Amniotic stem cell (primary cell): Measurements from ENCODE around the gene MGAT4C.
A peak's percentile ranks its signal among the peaks of the same experiment; 100 is the strongest.
"Not testable (repeated sequence)": the region's sequence is repeated elsewhere in the genome, so short reads cannot be mapped to it uniquely, and the experiment has no call there.

Source experiments
- DNase-seq: peaks from one replicate; lab custom pipeline; 2025; lab: John Stamatoyannopoulos, UW

The MGAT4C gene

DNA sequence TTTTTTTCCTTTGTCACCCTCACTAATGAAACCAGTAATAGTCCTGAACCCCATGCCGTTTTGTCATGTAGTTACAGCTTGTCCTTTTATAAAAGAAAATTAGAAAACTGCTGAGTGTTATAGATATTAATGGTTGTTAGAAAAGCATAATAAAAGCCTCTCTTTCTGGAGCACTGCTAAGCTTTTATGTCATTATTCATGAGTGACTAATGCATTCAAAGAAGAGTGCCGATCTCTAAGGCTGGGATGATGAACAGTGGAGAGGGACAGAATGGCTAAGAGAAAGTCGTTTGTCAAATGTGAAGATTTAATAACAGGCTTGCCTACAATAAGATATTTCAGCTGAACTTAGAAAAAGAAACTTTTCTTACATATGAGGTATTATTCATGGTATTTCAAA lies 121.6 kb downstream of the MGAT4C start:
- peak; percentile 16 for DNase-seq

DNA sequence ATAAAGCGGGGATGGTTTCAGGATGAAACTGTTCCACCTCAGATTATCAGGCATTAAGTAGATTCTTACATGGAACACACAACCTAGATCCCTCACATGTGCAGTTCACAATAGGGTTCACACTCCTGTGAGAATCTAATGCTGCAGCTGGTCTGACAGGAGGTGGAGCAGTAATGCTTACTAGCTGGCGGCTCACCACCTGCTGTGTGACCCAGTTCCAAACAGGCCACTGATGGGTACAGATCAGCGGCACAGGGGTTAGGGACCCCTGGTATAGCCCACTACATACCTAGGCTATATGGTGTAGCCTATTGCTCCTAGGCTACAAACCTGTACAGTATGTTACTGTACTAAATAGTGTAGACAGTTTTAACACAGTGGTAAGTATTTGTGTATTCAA lies 129.3 kb downstream of the MGAT4C start:
- DNase-seq, result not testable (repeated sequence)

DNA sequence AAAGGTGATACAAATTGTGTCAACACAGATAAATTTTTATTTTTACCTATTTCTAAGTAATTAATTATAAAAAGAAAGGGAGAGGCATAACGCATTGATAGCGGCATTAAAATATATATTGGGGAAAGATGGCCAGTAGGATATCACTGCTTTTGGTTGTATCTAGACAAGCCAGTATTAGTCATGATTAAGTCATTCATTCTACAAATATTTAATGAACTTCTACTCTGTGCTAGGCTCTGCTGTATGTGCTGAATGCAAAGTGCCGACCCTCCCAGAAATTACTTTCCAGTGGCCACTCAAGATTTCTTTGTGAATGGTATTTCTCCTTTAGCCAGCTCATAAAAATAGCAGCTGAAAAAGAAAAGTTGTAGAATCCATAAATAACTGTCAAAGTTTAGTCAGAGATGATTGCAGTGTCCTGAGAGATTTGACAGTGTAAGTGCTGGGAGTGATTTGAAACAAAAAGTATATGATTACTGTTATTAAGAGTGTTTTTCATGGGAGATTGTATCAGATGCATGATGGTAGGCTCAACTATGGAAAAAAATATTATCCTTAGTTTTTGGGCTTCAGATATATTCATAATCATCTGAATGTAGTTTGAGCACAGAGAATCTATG lies 133.2 kb downstream of the MGAT4C start:
- DNase-seq, result no peak

DNA sequence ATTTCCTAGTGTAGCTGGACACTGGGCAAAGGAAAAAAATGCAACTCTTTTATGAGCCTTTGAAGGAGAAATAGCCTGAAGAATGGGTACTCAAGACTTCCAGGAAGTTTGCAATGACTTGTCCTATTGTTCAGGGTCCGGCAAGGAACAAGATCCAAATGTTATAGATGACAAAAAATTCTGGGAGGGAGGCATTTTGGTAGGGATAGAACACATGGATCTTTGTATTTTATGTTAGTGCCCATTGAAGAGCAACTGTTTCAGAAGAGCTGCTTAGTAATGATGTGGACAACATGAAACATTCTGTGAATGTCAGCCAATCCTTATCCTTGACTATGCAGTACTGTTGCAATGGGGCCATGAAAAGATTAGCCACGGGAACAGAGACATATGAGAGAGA lies 138.0 kb downstream of the MGAT4C start:
- DNase-seq, result no peak

DNA sequence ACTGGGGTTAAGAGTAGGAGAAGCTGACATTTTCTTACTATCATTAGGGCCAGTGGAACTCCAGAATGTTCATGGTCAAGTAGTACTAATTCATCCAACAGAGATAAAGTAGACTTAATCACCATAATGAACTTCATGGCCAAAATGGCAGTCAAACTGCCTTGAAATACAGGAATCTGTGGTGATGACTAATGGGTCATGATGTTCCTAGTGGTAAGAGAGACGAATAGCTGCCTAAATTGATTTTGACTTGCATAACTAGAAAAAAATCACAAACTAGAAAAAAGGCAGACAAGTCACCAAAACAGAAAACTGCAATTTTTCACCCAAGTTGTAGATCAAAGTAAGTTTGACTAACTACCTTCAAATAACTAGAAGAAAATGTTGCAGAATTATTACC lies 138.5 kb downstream of the MGAT4C start:
- no peak for DNase-seq

DNA sequence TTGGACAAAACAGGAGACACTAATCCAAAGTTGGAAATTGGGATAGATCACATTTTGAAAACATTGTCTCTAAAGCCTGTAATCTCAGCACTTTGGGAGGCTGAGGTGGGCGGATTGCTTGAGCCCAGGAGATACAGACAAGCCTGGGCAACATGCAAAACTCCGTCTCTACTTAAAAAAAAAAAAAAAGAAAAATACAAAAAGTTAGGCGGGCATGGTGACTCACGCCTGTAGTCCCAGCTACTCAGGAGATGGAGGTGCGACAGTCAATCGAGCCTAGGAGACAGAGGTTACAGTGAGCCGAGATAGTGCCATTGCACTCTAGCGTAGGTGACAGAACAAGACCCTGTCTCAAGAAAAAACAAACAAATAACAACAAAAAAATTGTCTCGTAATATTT lies 152.1 kb downstream of the MGAT4C start:
- DNase-seq, result no peak

DNA sequence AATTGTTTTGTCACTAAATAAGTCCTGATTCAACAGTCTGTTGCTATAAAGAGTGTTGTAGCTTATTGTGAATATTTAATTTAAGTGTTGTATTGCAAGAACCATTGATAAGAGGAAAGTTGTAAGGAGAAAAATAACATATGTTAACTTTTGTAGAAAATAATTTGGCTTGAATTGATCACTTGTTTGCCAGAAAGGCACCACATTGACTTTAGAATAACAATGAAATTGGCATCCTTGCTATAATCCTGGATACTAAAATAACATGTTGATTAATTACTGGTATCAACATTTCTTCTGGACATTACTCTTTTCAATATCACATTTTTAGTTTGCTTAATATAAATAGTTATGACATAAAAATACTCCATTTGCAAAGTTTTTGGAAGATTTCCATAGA lies 159.0 kb downstream of the MGAT4C start:
- DNase-seq, result no peak

DNA sequence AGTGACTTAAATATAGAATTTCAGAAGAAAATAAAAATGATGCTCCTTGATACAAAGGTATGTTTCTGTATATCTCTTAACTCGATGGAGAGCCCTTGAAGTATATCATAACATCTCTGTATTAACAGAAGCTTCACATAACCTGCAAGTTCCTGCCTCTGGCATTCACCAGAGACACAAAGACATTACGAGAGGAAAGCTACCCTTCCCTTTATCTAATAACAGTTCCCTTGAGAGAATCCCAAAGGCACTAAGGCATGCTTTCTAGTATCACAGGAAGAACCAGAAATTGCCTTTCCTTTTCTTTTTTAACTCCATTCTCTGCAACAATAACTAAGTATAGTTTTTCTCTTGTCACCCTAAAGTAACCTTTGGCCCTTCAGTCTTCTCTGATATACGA lies 164.5 kb downstream of the MGAT4C start:
- no peak for DNase-seq

DNA sequence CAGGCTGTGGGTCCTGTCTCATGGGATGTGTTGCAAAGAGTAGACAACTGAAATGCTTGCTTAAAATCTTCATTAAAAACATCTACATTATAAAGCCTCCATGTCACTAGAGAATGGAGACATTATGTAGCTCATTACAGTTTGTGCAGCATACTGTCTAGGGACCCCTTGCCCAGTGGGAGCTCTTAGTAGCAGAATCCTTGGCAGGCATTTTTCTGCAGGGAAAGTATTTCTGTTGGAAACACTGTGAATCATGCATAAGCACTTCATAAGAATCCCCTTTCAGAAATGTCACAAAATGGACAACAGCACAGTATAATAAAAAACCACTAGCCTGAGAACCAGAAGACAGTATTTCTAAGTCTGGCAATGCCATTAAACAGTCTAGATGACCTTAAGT lies 174.3 kb downstream of the MGAT4C start:
- no peak for DNase-seq

DNA sequence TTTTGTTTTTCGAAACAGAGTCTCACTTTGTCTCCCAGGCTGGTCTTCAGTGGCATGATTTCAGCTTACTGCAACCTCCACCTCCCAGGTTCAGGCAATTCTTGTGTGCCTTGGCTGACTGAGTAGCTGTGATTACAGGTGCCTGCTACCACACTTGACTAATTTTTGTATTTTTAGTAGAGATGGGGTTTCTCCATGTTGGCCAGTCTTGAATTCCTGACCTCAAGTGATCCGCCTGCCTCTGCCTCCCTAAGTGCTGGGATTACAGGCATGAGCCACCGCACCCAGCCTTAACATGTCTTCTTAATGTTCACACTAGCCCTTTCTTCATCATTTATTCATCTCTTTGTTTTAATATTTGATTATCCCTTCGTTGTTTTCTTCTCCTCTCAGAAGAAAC lies 197.1 kb downstream of the MGAT4C start:
- not testable (repeated sequence) for DNase-seq

DNA sequence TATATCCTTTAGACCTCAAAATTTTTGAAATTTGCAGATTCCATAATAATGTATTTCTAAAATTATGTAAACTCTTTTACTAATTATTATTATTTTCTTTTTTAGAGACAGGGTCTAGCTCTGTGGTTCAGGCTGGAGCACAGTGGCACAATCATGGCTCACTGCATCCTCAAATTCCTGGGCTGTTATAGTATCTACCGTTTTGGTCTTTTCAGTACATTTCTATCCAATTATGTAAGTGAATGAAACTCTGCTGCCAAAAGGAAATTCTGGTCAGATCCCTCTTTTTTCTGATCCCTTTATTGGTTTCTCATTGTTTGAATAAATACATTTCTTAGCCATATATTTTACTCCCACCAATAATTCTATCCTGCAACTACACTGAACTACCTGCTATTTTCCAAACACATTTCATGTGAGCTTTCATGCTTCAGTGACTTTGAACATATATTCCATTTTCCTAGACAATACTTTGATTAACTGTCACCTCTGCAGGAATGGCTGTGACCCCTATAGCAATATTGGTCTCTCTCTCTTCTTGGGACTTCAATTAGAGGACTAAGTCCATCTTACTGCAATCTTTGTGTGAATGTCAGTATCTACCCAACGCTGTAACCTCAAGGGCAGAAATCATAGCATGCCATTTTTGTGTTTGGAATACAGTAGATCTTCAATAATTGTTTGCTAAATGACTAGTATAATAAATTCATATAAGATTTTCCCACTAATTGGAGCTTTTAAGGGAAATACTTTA lies 198.9 kb downstream of the MGAT4C start:
- DNase-seq, result no peak

DNA sequence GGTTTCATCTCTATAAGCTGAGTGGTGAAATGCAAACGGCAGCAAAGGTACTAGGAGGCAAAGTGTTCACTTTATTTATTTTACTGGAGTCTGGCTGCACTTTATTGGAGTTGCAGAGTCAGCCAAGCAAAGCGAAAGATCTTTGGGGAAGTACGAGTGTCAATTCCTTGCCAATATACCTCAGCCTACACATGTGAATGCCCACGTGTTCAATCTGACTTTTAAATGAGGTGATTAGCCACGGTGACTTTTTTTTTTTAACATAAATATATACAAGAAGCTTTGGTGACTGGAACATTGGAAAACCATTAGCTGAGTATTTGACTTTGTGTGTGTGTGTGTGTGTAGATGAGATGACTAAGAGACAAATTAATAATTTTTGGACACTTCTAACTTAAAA lies 203.3 kb downstream of the MGAT4C start:
- DNase-seq, result no peak

DNA sequence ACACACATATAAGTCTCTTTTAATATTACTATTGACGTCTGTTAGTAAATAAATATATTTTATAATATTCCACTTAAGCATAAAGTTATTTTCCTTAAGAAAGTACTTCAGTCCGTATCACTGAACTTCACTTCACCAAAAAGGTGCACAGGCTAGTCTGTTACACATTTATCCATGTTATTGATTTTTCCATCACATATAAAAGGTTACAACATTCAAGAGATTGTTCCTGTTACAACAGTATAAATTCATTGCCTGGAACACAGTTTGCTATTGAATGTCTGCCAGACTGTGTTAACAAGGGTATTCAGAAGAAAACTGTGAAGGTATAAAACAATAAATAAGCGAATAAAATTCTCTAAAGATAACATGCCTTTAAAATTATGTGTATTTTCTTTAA lies 206.2 kb downstream of the MGAT4C start:
- DNase-seq, result no peak

DNA sequence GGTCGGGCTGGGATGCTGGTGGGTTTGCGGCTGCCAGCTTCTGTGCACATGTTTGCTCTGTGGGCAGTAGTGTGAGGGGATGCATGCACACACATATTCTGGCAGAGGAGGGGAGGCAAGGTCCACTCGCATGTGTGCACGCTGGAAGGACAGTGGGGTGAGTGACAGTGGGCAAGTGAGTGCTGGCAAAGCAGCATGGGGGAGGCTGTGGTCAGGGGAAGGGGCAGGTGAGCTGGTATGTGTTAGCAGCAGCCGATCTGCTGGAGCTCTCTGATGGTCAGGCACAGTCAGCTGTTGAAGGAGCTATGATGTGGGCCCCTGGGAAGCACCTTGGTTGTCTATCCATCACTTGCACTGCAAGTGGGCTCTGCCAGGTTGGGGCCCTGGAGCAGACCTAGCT lies 211.8 kb downstream of the MGAT4C start:
- no peak for DNase-seq

DNA sequence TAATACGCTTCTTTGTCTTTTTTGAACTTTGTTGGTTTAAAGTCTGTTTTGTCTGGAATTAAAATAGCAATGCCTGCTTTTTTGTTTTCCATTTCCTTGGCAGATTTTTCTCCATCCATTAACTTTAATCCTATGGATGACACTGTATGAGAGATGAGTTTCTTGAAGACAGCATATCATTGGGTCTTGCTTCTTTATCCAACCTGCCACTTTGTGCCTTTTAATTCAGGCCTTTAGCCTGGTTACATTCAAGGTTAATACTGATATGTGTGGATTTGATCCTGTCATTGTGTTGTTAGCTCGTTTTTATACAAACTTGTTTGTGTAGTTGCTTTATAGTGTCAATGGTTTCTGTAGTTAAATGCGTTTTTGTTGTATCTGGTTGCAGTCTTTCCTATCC lies 214.1 kb downstream of the MGAT4C start:
- DNase-seq, result no peak

DNA sequence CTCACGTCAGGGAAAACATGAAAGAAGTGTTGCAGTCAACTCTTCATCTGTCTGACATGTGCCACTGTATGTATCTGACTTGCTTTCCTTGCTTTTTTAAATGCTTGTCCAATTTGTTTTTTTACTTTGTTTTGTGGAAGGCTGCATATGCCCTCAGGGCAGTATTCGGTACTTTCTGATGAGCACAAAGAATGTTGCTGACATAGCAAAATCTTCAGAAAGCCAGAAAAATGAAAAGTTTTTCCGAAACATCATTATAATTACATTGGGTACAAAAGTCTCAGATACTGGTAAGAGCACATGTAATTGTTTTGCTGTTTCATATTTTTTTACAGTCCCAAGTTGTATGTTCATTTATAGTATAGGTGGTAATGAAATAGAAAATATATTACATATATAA lies 237.8 kb downstream of the MGAT4C start:
- DNase-seq, result no peak

DNA sequence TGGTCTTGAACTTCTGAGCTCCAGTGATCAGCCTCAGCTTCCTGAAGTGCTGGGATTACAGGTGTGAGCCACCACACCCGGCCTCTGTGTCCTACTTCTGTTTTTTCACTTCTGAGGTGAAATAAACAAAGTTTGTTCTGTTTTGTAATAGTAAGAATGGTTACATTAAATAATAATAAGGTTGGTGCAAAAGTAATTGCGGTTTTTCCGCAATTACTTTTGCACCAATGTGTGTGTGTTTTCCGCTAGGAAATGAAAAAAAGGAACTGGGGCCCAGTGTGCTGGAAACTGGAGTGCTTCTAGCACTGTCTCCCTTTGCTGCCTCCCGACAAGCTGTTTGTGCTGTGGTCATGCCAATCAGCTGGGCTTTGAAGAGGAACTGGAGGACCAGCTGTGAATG lies 241.2 kb downstream of the MGAT4C start:
- DNase-seq, result no peak

DNA sequence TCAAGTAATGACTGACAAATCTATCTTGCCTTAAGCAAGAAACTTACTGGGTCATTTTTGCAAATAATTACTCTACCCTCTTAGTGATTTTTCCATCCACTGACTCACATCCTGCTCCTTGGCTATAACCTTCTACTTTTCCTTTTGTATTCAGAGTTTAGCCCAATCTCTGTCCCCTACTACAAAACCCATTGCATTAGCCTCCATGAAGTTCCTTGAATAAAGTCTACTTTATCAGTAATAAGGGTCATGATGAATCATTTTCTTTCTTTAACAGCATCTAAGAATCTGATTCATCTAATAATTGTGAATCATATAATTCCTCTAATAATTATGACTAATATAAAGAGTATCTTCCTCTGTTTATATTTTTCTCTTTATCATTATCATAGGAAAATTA lies 249.5 kb downstream of the MGAT4C start:
- no peak for DNase-seq

DNA sequence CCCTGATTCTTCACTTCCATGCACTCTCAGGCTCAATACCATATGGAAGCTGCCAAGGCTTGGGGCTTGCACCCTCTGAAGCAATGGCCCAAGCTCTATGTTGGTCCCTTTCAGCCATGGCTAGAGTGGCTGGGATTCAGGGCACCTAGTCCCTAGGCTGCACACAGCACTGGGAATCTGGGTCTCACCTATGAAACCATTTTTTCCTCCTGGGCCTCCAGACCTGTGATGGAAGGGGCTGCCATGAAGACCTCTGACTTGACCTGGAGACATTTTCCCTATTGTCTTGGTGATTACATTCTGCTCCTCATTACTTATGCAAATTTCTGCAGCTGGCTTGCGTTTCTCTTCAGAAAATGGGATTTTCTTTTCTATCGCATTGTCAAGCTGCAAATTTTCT lies 258.1 kb downstream of the MGAT4C start:
- DNase-seq, result no peak

DNA sequence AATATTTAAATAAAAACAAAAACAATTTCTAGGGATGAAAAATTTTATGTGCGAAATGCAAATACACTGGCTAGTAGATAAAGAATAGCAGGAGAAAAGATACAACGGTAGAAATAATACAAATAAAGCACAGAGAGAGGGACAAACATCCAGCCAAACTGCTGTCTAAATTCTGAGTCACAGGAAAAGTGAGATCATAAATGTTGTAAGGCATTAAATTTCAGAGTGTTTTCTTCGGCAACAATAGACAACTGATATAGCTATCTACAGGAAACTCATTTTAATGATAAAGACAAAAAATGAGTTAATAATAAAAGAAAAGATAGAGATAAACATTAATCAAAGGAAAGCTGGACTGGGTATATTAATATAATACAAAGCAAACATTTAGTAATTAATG lies 259.9 kb downstream of the MGAT4C start:
- no peak for DNase-seq

DNA sequence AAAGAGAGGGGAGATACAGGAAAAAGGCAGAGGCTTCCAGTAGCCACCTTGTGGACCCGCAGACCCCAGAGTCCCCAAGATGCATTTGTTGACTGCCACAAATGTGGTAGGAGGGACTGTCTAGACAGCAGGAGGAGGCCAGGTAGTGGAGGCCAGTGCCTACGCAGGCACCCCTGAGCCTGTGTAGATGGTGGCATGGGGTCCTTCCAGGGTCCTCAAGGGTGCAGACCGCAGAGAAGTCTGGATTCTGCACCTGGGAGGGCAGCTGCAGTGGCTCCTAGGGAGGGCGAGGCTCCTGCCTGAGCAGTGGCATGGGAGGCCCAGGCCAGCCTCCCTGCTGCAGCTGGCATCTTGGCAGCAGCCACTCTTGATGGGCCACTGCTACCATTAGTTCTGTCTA lies 262.4 kb downstream of the MGAT4C start:
- DNase-seq, result no peak

DNA sequence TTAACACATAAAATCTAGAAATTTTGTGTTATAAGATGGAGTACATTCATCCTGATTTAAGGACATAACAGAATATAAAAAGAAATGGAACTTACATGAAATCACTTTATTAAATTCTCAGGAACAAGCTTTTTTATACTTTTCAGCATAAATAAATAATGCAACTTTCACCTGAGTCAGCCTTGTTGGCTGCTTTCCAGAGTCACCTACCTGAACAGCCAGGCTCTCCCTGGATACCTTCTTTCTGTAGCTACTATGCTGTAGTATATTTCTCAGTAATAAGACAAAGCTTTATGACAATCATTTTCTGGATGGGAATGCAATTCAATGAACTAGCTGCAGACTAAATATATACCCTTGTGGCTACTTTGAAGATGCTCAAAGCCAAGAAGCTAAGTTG lies 270.2 kb downstream of the MGAT4C start:
- no peak for DNase-seq

DNA sequence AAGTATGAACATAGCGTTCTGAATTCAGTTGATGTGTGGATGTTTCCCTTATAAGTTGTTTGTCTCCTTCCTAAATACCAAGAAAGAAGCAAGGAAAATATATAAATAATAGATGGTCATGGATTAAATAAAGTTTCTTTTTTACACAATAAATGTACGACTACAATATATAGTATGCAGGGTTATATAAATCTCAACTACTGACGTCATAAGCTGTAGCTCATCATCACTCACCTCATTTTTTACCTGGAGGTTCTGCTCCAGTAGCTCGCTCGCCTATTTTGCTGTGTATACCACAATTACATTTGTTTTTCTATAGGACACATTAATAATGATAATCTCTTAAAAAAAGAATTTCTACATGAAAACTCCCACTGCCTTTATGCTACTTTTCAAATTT lies 272.6 kb downstream of the MGAT4C start:
- no peak for DNase-seq

DNA sequence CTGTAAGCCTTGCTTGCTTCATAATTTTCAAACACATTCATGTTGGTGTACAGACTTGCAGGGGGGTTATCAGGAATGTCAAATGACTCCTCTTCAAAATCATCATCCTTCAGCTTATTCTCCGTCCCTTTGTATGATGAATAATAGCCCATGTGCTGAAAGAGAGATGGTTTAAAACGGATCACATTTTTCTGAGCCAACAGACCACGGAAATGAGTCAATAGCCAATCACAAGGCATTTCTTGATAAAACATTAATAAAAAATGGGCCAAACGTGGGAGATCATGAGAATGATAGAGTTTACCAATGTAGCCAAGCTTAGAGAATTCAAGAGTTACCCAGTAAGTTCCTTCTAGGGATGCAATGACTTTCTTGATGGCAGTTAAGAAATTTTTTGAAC lies 276.6 kb downstream of the MGAT4C start:
- DNase-seq, result no peak
